ENCODE data around the gene SMYD5. TPM values are rescaled to one million over a fixed set of nuclear protein-coding genes. Genes with fewer than 3 reads are reported as not detected.
A peak's percentile ranks its signal among the peaks of the same experiment; 100 is the strongest.
"Not testable (repeated sequence)": the region's sequence is repeated elsewhere in the genome, so short reads cannot be mapped to it uniquely, and the experiment has no call there.

The SMYD5 gene
- total and polyA plus RNA-seq, 9 of the 15 experiments (the other 6 are each of a cell fraction or from before 2014, with no cell fraction given), result 11.4 to 56.8 (median 32.0) TPM

DNA sequence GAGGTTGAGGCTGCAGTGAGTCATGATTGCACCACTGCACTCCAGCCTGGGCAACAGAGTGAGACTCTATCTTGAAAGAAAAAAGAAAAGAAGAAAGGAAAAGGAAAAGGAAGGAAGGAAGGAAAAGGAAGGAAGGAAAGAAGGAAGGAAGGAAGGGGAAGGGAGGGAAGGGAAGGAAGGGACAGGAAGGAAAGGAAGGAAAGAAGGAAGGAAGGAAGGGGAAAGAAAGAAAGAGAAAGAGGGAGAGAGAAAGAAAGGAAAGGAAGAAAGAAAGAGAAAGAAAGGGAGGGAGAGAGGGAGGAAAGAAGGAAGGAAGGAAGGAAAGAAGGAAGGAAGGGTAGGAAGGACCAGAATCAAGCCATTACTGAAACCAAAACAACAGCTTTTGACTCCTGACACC, 45.7 kb upstream of the SMYD5 start:
- H3K27ac ChIP-seq (ENCODE audit: extremely low read depth, low read depth, low read length); POLR2A ChIA-PET; H3K9me3 ChIP-seq (replicated peaks; ENCODE audit: control insufficient read depth, insufficient read depth, low read depth, low read length); H3K79me2 ChIP-seq (ENCODE audit: control insufficient read depth, insufficient read depth, low read length); in situ Hi-C loops (cut with MboI); DNase-seq (ENCODE audit: extremely low read depth in 1 of 4, low spot score in 3 of 4); H3K4me3 ChIP-seq; intact Hi-C loops (cut with micrococcal nuclease); H3K36me3 ChIP-seq (ENCODE audit: control insufficient read depth, insufficient read depth, low read length); H3K4me2 ChIP-seq (ENCODE audit: insufficient read depth, low read length); H3K4me1 ChIP-seq (replicated peaks in 1 of 2; ENCODE audit: control insufficient read depth in 2 of 2, insufficient read depth in 2 of 2, low read length in 2 of 2); H3K27me3 ChIP-seq (ENCODE audit: control insufficient read depth in 2 of 2, insufficient read depth in 2 of 2, low read length in 2 of 2); H4K20me1 ChIP-seq (replicated peaks; ENCODE audit: control insufficient read depth, insufficient read depth, low read length); H3K9me1 ChIP-seq (ENCODE audit: control insufficient read depth, insufficient read depth, low read length); ATAC-seq; FAIRE-seq; BruUV-seq (replicated peaks); CTCF ChIA-PET (ENCODE audit: low intra/inter-chr PET ratio); H2AFZ ChIP-seq (ENCODE audit: low read depth, low read length); H3K9ac ChIP-seq (ENCODE audit: insufficient read depth in 1 of 2, low read depth in 2 of 2, low read length in 2 of 2): not testable (repeated sequence)
- TF ChIP-seq, protein P1, sequence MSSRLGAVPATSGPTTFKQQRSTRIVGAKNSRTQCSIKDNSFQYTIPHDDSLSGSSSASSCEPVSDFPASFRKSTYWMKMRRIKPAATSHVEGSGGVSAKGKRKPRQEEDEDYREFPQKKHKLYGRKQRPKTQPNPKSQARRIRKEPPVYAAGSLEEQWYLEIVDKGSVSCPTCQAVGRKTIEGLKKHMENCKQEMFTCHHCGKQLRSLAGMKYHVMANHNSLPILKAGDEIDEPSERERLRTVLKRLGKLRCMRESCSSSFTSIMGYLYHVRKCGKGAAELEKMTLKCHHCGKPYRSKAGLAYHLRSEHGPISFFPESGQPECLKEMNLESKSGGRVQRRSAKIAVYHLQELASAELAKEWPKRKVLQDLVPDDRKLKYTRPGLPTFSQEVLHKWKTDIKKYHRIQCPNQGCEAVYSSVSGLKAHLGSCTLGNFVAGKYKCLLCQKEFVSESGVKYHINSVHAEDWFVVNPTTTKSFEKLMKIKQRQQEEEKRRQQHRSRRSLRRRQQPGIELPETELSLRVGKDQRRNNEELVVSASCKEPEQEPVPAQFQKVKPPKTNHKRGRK (tag; IDR thresholded peaks at IDR 0.05), result peak; percentile 67; the same call in 1 of the 2 replicates

DNA sequence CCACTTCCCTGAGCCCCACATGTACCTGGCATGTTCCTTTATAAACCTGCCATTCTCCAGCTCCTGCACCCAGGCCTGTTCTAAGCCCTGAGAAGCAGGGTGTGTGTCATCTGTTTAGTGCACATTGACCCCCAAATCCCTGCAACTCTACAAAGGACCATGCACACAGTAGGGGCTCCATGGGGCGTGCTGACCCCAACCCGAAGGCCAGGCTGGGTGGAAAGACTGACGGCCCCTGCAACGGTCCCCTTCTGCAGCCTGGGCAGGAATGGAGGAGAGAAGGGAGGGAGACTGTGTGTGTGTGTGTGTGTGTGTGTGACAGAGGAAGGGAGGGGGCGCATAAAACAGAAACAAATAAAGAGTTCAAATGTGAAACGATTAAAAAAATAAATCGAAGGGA, 43.7 kb upstream of the SMYD5 start:
- intact Hi-C loops (cut with micrococcal nuclease); H3K36me3 ChIP-seq (ENCODE audit: control insufficient read depth, insufficient read depth, low read length); FAIRE-seq; H2AFZ ChIP-seq (ENCODE audit: low read depth, low read length); H3K4me2 ChIP-seq (ENCODE audit: insufficient read depth, low read length); H3K4me1 ChIP-seq (replicated peaks in 1 of 2; ENCODE audit: control insufficient read depth in 2 of 2, insufficient read depth in 2 of 2, low read length in 2 of 2); H3K27ac ChIP-seq (ENCODE audit: extremely low read depth, low read depth, low read length); ATAC-seq; CTCF ChIA-PET (ENCODE audit: low intra/inter-chr PET ratio); H3K9me3 ChIP-seq (replicated peaks; ENCODE audit: control insufficient read depth, insufficient read depth, low read depth, low read length); H3K9ac ChIP-seq (ENCODE audit: insufficient read depth in 1 of 2, low read depth in 2 of 2, low read length in 2 of 2); H3K4me3 ChIP-seq; H3K9me1 ChIP-seq (ENCODE audit: control insufficient read depth, insufficient read depth, low read length); H3K79me2 ChIP-seq (ENCODE audit: control insufficient read depth, insufficient read depth, low read length); DNase-seq (ENCODE audit: extremely low read depth in 1 of 4, low spot score in 3 of 4); BruUV-seq (replicated peaks); in situ Hi-C loops (cut with MboI); POLR2A ChIA-PET; H4K20me1 ChIP-seq (replicated peaks; ENCODE audit: control insufficient read depth, insufficient read depth, low read length): not testable (repeated sequence)
- peaks cover 0 to 24% of the 10 kb centered on the region in 2 experiments; a peak in 2 of 5 replicates for H3K27me3 ChIP-seq (ENCODE audit: control insufficient read depth in 2 of 2, insufficient read depth in 2 of 2, low read length in 2 of 2)
- WGBS (ENCODE audit: insufficient coverage, low coverage, missing lambda C conversion rate), result 0% methylated on average over 5 of the region's 7 CpGs

Measured in K562 (cell line).